Osteoblast (primary cell): ENCODE data around the gene WHAMM. TPM values are rescaled to one million over a fixed set of nuclear protein-coding genes. Genes with fewer than 3 reads are reported as not detected.
A peak's percentile ranks its signal among the peaks of the same experiment; 100 is the strongest.
"Not testable (repeated sequence)": the region's sequence is repeated elsewhere in the genome, so short reads cannot be mapped to it uniquely, and the experiment has no call there.

Experiments used
- DNase-seq: peaks from one replicate; pipeline ENCODE4 v3.0.0; 2011; ENCODE audit warnings: low spot score, mixed read lengths; ENCODE audit not compliant: insufficient read length; ENCODE audit errors: missing footprints
- H2AFZ ChIP-seq: 2 replicates; pipeline ENCODE4 v1.6.0; 2011; ENCODE audit warnings: mild to moderate bottlenecking, low read length
- H3K27ac ChIP-seq: 2 replicates; pipeline ENCODE4 v1.5.1; 2011; ENCODE audit warnings: mild to moderate bottlenecking, low read depth, low read length, moderate library complexity
- H3K27me3 ChIP-seq: 2 replicates; pipeline ENCODE4 v1.6.0; 2012; ENCODE audit warnings: mild to moderate bottlenecking, control low read depth, inconsistent platforms, low read length, moderate library complexity; ENCODE audit not compliant: insufficient read depth
- H3K36me3 ChIP-seq: 2 replicates; pipeline ENCODE4 v1.5.1; 2011; ENCODE audit warnings: mild to moderate bottlenecking, low read length, control low read depth, moderate library complexity; ENCODE audit not compliant: insufficient read depth
- H3K4me1 ChIP-seq: 2 replicates; pipeline ENCODE4 v1.5.1; 2011; ENCODE audit warnings: mild to moderate bottlenecking, low read length, control low read depth, moderate library complexity; ENCODE audit not compliant: insufficient read depth
- H3K4me2 ChIP-seq: 2 replicates; pipeline ENCODE4 v1.6.0; 2011; ENCODE audit warnings: mild to moderate bottlenecking, low read length; ENCODE audit not compliant: insufficient read depth
- H3K4me3 ChIP-seq: fragments of 200-600 bp; sonication (generic); 3 replicates; pipeline ENCODE4 v1.5.1; 2012; ENCODE audit warnings: mild to moderate bottlenecking, low read length, inconsistent platforms; ENCODE audit not compliant: insufficient read depth
- H3K79me2 ChIP-seq: 2 replicates; pipeline ENCODE4 v1.6.0; 2012; ENCODE audit warnings: mild to moderate bottlenecking, low read length, control low read depth, inconsistent platforms; ENCODE audit not compliant: insufficient read depth
- H3K9me3 ChIP-seq: 2 replicates; pipeline ENCODE4 v1.5.1; 2011; ENCODE audit warnings: low read depth, low read length, control low read depth
- H4K20me1 ChIP-seq: 2 replicates; pipeline ENCODE4 v1.6.0; 2012; ENCODE audit warnings: mild to moderate bottlenecking, low read length, control low read depth; ENCODE audit not compliant: insufficient read depth
- CTCF ChIP-seq: IDR thresholded peaks from 2 replicates; pipeline ENCODE4 v1.5.1; 2011; ENCODE audit warnings: mild to moderate bottlenecking, low read depth, low read length, moderate library complexity; ENCODE audit errors: extremely low read depth
- total RNA-seq: library from RNA; depleted of rRNA; stranded (reverse); fragments of >200 nt; gene quantifications from 2 replicates; pipeline ENCODE4 v1.2.3, GENCODE V29; 2012

The WHAMM gene
- total RNA-seq = 8.0 and 8.3 TPM in 2 replicates

GRCh38 chr15:82809308-82810060, at the start of gene WHAMM:
Gene WHAMM (plus strand): TSS chr15:82809628. CDS start chr15:82809727, 99 bp downstream.
- Histone ChIP-seq H4K20me1 (peaks cover 3% of the 10 kb centered on the region), H3K4me2 (peak within 1 kb of the TSS; percentile 83), H3K4me1 (peaks cover 10% of the 10 kb centered on the region), H3K36me3 (peaks cover 20% of the 10 kb centered on the region), H2AFZ (peak within 1 kb of the TSS; percentile 91), H3K9me3 (no peaks in the 10 kb centered on the region), H3K4me3 (peak within 1 kb of the TSS; percentile 90), H3K27me3 (no peaks in the 10 kb centered on the region), H3K27ac (peak within 1 kb of the TSS; percentile 91), H3K79me2 (peaks cover 42% of the 10 kb centered on the region)
- TF ChIP-seq CTCF = no peak
- peak; percentile 98 for DNase-seq

- no peak overlapping the region for H3K4me3 ChIP-seq
- H4K20me1 ChIP-seq = peaks cover 4% of the 10 kb centered on the region
- no peak for TF ChIP-seq CTCF
- H2AFZ ChIP-seq = no peak overlapping the region
- H3K36me3 ChIP-seq = peaks cover 19% of the 10 kb centered on the region
- no peaks in the 10 kb centered on the region for H3K27me3 ChIP-seq
- H3K9me3 ChIP-seq = no peaks in the 10 kb centered on the region
- peaks cover under 1% of the 10 kb centered on the region for H3K4me1 ChIP-seq
- no peak for DNase-seq
- no peak overlapping the region for H3K4me2 ChIP-seq
- no peak overlapping the region for H3K27ac ChIP-seq
- peaks cover 8% of the 10 kb centered on the region for H3K79me2 ChIP-seq
These were observed 45.9 kb upstream of the WHAMM start for GRCh38 chr15:82763361-82764116.

GRCh38 chr15:82764117-82764490, 45.3 kb upstream of the WHAMM start:
- no peak for TF ChIP-seq CTCF
- DNase-seq = no peak
- H3K9me3 ChIP-seq = no peaks in the 10 kb centered on the region

GRCh38 chr15:82764740-82765139, 44.7 kb upstream of the WHAMM start:
- no peak overlapping the region for H3K27ac ChIP-seq

More at GRCh38 chr15:82764117-82764490, 45.3 kb upstream of the WHAMM start:
- Histone ChIP-seq H3K79me2 (peaks cover 4% of the 10 kb centered on the region), H3K4me2 (no peak overlapping the region), H4K20me1 (peaks cover 4% of the 10 kb centered on the region), H3K27me3 (no peaks in the 10 kb centered on the region), H2AFZ (no peak overlapping the region), H3K4me1 (peaks cover 6% of the 10 kb centered on the region), H3K4me3 (no peak overlapping the region), H3K36me3 (peaks cover 13% of the 10 kb centered on the region), H3K27ac (no peak overlapping the region)

GRCh38 chr15:82766201-82766600, 43.2 kb upstream of the WHAMM start:
- H3K27me3 ChIP-seq = not testable (repeated sequence)

More at GRCh38 chr15:82764740-82765139, 44.7 kb upstream of the WHAMM start:
- Histone ChIP-seq H3K36me3 (peaks cover 13% of the 10 kb centered on the region), H3K4me2 (no peak overlapping the region), H2AFZ (no peak overlapping the region), H3K27me3 (no peaks in the 10 kb centered on the region), H4K20me1 (peaks cover 4% of the 10 kb centered on the region), H3K4me1 (peaks cover 6% of the 10 kb centered on the region), H3K9me3 (no peaks in the 10 kb centered on the region), H3K4me3 (no peak overlapping the region), H3K79me2 (peaks cover 4% of the 10 kb centered on the region)
- no peak for DNase-seq
- no peak for TF ChIP-seq CTCF

More at GRCh38 chr15:82766201-82766600, 43.2 kb upstream of the WHAMM start:
- H3K9me3 ChIP-seq, H3K4me3 ChIP-seq, H2AFZ ChIP-seq, DNase-seq, H3K4me2 ChIP-seq, H3K4me1 ChIP-seq, H3K27ac ChIP-seq, H3K79me2 ChIP-seq, H4K20me1 ChIP-seq: not testable (repeated sequence)
- peaks cover 13% of the 10 kb centered on the region for H3K36me3 ChIP-seq
